Measurements from ENCODE around the gene TNFAIP1. TPM values are rescaled to one million over a fixed set of nuclear protein-coding genes. Genes with fewer than 3 reads are reported as not detected.
"Not testable (repeated sequence)": the region's sequence is repeated elsewhere in the genome, so short reads cannot be mapped to it uniquely, and the experiment has no call there.

Gene TNFAIP1, protein sequence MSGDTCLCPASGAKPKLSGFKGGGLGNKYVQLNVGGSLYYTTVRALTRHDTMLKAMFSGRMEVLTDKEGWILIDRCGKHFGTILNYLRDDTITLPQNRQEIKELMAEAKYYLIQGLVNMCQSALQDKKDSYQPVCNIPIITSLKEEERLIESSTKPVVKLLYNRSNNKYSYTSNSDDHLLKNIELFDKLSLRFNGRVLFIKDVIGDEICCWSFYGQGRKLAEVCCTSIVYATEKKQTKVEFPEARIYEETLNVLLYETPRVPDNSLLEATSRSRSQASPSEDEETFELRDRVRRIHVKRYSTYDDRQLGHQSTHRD
- 10 to 100 TPM; 73.8 to 89.7 (median 85.2) TPM for total RNA-seq (2021; fragmentation: NEBNext Ultra II Directional; extraction: Animal tissue kit (Norgen Biotek cat#: 25700))
- long read RNA-seq, transcript TNFAIP1-201 (7 exons, 3,627 nt), result major isoform, 49 of 72 reads
- long read RNA-seq, partial matches to known transcripts, result 11 of 72 reads
- long read RNA-seq, other reads (novel, unspliced or antisense), result 12 of 72 reads

DNA sequence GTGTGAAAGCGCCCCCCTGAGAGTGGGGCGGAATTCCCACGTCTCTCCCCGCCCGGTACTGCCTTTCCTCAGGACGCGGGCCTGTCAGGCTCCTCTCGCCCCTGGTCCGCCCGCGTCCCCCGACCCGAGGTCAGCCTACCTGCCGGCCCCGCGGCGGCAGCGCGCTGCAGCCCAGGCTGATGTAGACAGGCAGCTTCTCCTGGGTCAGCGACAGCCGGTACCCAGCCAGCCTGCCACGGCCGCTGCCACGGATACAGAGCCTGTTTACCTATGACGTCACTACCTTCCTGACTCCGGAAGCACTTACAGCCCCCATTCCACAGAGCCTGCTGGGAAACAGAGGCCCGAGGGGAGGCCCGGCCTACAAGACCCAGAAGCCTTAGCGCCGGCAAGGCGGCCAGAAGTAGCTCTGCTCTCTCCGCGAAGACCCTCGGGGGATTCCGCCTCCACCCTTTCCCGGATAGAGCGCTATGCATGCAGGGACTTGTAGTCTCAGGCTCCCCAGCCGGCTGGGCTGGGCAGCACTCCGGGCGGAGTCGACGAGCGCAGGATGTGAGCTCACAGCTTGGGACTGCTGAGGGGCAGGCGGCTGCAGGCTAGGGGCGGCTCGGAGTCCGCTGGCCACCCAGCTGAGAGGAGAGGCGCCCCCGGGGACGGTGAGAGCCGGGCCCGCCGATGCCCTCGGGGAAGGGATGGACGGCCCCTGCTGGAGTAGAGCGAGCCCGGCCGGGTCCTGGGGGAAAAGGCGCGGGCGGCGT lies at the start of gene TNFAIP1, which contains the start of gene IFT20:
TNFAIP1 (plus strand) TSS at position 561 of the 758 bp plus-strand sequence. CDS start 3,761 bp downstream, outside the sequence.
IFT20 (minus strand) TSS at position 272 of the 758 bp plus-strand sequence. CDS start 3,487 bp downstream, outside the sequence.
- Mint-ChIP-seq H3K27ac (peak within 1 kb of the TSS; percentile 99), H3K36me3 (ENCODE audit: low read depth) (peaks cover 26% of the 10 kb centered on the region), H3K27me3 (ENCODE audit: insufficient read depth) (peaks cover 2% of the 10 kb centered on the region), H3K4me3 (peak within 1 kb of the TSS; percentile 98), H3K4me1 (ENCODE audit: low read depth) (peaks cover 57% of the 10 kb centered on the region), H3K9me3 (no peaks in the 10 kb centered on the region)
- TF ChIP-seq CTCF (IDR thresholded peaks at IDR 0.05), result no peak; the same call in 1 of the 2 replicates
- DNase-seq, result peak; percentile 100

DNA sequence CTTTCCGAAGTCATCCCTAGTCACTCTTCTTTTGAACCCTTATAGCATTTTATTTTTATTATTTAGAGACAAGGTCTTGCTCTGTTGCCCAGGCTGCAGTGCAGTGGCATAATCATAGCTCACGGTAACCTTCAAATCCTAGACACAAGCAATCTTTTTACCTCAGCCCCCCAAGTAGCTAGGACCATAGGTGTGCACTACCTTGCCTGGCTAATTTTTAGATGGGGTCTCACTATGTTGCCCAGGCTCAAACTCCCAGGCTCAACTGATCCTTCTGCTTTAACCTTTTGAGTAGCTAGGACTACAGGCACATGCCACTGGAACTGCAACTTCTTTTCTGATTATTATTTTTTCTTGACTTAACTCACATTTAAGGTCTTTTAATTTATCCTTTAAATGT lies 49.6 kb upstream of the TNFAIP1 start:
- DNase-seq, result no peak
- Mint-ChIP-seq H3K27me3 (ENCODE audit: insufficient read depth) (peaks cover 2% of the 10 kb centered on the region; the same call in 1 of the 2 replicates), H3K4me1 (ENCODE audit: low read depth) (peaks cover 30% of the 10 kb centered on the region), H3K36me3 (ENCODE audit: low read depth) (no peaks in the 10 kb centered on the region), H3K9me3 (no peaks in the 10 kb centered on the region), H3K27ac (no peak overlapping the region), H3K4me3 (no peak overlapping the region)
- TF ChIP-seq CTCF (IDR thresholded peaks at IDR 0.05), result no peak

DNA sequence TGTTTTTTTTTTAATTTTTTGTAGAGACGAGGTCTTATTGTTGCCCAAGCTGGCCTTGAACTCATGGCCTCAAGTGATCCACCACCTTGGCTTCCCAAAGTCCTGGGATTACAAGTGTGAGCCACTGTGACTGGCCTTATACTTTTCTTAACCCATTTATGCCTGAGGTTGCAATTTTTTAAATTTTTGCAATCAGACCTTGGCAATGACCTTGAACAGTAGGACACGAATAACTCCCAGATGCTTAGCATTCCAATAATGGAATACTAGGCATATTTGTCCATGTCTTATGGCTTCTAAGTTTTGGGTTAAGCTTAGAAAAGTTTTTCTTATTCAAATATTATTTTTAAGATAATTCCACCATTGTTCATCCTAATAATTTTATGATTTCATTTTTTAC lies 44.9 kb upstream of the TNFAIP1 start:
- H3K4me1 Mint-ChIP-seq (ENCODE audit: low read depth), result no peaks in the 10 kb centered on the region
- no peak for TF ChIP-seq CTCF (IDR thresholded peaks at IDR 0.05)
- H3K36me3 Mint-ChIP-seq (ENCODE audit: low read depth), result no peaks in the 10 kb centered on the region
- H3K4me3 Mint-ChIP-seq, result no peak overlapping the region
- no peaks in the 10 kb centered on the region for H3K9me3 Mint-ChIP-seq
- peaks cover 5% of the 10 kb centered on the region for H3K27me3 Mint-ChIP-seq (ENCODE audit: insufficient read depth)
- DNase-seq, result no peak
- no peak overlapping the region for H3K27ac Mint-ChIP-seq

- H3K27ac Mint-ChIP-seq, result no peak overlapping the region
- peaks cover 5% of the 10 kb centered on the region for H3K27me3 Mint-ChIP-seq (ENCODE audit: insufficient read depth)
- no peaks in the 10 kb centered on the region for H3K9me3 Mint-ChIP-seq
- TF ChIP-seq CTCF (IDR thresholded peaks at IDR 0.05), result no peak
- no peaks in the 10 kb centered on the region; the same call in 1 of the 2 replicates for H3K4me1 Mint-ChIP-seq (ENCODE audit: low read depth)
- DNase-seq, result no peak
- no peak overlapping the region for H3K4me3 Mint-ChIP-seq
- no peaks in the 10 kb centered on the region for H3K36me3 Mint-ChIP-seq (ENCODE audit: low read depth)
These were observed 43.7 kb upstream of the TNFAIP1 start for GRCh38 chr17:28291780-28292330.

DNA sequence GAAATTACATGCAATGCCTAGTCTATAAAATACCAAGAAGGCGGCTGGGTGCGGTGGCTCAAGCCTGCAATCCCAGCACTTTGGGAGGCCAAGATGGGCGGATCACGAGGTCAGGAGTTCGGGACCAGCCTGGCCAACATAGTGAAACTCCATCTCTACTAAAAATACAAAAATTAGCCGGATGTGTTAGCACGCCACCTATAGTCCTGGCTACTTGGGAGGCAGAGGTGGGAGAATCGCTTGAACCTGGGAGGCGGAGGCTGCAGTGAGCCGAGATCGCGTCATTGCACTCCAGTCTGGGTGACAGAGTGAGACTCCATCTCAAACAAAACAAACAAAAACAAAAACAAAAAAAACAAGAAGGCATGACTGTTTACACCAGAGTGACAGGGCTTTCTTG lies 42.7 kb upstream of the TNFAIP1 start:
- H3K27ac Mint-ChIP-seq; H3K9me3 Mint-ChIP-seq; H3K4me1 Mint-ChIP-seq (ENCODE audit: low read depth); H3K36me3 Mint-ChIP-seq (ENCODE audit: low read depth); DNase-seq; H3K27me3 Mint-ChIP-seq (ENCODE audit: insufficient read depth); H3K4me3 Mint-ChIP-seq: not testable (repeated sequence)
